OCI-LY7 (cell line): ENCODE measurements around the gene THAP11.

ENCODE experiments used
- EZH2phosphoT487 ChIP-seq: fragments of 200-600 bp; sonication (generic); IDR thresholded peaks from 2 replicates; pipeline ENCODE4 v1.6.1; 2018; ENCODE audit warnings: low read depth, borderline replicate concordance, mild to moderate bottlenecking, mixed run types, antibody characterized with exemption, low read length, moderate library complexity, mixed read lengths
- TF ChIP-seq, protein P1 (sequence below): fragments of 200-600 bp; sonication (generic); conservative IDR thresholded peaks from 2 replicates; pipeline ENCODE4 v1.5.1; 2014; ENCODE audit warnings: mild to moderate bottlenecking, antibody characterized with exemption, low read length, moderate library complexity, mixed read lengths

DNA sequence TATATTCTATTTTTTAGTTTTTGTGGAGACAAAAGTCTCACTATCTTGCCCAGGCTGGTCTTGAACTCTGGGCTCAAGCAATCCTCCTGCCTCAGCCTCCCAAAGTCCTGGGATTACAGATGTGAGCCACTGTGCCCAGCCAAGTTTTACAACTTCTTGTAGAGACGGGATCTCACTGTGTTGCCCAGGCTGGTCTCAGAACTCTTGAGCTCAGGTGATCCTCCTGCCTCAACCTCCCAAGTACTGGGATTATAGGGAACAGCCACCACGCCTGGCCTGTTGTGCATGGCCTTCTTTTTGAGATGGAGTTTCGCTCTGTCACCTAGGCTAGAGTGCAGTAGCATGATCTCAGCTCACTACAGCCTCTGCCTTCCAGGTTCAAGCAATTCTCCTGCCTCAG is 11.6 kb downstream of the THAP11 start:
- no peak for TF ChIP-seq EZH2phosphoT487
- TF ChIP-seq, protein P1, sequence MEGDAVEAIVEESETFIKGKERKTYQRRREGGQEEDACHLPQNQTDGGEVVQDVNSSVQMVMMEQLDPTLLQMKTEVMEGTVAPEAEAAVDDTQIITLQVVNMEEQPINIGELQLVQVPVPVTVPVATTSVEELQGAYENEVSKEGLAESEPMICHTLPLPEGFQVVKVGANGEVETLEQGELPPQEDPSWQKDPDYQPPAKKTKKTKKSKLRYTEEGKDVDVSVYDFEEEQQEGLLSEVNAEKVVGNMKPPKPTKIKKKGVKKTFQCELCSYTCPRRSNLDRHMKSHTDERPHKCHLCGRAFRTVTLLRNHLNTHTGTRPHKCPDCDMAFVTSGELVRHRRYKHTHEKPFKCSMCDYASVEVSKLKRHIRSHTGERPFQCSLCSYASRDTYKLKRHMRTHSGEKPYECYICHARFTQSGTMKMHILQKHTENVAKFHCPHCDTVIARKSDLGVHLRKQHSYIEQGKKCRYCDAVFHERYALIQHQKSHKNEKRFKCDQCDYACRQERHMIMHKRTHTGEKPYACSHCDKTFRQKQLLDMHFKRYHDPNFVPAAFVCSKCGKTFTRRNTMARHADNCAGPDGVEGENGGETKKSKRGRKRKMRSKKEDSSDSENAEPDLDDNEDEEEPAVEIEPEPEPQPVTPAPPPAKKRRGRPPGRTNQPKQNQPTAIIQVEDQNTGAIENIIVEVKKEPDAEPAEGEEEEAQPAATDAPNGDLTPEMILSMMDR: no peak
